HG03135 (cell line): ENCODE measurements around the gene KCNJ9.
"Not testable (repeated sequence)": the region's sequence is repeated elsewhere in the genome, so short reads cannot be mapped to it uniquely, and the experiment has no call there.

ENCODE experiments used
- ATAC-seq: cut with Tn5 transposase; IDR thresholded peaks from one replicate; pipeline ENCODE4 v1.9.1; 2021; ENCODE audit warnings: mild to moderate bottlenecking, moderate library complexity; ENCODE audit not compliant: unreplicated experiment

Gene KCNJ9

DNA sequence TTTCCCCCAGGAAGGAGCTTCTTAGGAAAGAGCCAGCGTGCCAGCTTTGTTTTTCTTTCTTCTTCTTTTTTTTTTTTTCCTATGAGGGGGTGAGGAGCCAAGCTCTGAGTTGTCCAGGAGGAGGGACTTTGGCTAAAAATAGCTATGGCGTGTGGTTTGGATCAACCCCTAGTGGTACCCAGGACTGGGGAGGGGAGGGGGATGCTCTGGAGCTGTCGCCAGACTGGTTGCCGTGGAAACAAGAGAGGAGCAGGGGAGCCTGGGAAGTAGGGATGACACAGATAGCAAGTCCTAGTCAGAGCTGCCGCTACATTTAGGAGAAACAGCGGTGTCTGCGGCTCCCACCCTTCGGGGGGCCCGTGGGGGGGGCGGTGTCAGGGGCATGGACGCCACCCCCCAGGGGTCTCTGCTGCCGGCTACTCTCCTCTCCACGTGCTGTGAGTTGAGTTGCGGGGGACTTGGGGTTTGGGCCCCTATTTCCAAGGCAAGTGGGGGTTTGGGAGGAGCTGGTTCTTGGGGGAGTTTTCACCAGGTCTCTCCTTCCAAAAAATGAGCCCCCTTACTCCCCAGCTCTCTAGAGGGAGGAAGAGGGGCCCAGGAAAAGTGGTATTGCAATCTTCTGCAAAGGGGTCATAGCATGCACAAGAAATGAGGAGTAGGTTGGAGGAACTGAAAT is at the start of gene KCNJ9:
TSS of gene KCNJ9 (plus strand) at position 278 of the 676 bp plus-strand sequence. CDS start 2,493 bp downstream, outside the sequence.
- ATAC-seq, result no peak

DNA sequence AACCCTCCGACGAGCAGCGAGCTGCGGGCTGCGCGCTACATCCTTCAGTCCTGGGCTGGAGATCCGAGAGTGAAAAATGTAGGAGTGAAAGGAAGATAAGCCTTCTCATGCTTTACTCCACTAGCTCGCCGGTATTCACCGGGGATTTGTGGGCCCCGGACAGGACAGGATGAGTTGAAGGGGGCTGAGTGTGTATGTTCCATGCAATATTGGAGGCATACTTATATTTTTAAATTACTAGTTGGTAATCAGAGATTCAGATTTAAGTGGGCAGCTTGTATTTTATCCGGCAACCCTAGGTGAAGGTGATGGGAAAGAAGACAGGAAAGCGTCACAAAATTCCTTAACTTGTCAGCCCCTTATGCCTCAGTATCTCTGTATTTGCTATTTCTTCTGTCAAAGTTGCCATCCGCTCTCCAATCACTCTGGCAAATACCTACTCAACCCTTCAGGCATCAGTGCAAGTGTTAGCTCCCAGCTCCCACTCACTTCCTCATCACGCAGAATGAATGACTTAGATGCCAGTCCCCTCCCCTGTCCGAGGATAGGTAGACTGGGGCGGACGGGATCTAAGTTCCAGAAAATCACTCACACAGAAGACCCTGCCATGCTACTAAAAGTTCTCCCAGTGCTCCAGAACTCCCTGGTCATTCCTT is 49.0 kb upstream of the KCNJ9 start:
- ATAC-seq, result peak; percentile 8

DNA sequence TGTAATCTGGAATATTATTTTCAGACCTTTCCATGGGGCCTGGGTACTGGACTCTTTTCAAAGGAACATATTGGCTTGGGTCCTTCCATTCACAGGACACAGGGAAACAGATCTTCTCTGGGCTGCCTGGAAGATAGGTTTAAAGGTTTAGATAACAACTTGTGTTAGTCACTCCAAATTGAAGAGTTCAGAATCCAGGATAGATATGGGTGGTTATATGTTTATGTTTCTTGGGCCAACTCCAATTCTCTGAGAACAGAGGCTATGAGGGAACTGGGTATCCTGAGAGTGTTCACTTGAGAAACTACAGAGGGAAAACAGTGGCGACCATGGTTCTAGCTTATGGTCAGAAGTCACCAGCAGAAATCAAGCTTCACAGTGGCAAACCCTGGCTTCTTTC is 40.9 kb upstream of the KCNJ9 start:
- ATAC-seq, result no peak

DNA sequence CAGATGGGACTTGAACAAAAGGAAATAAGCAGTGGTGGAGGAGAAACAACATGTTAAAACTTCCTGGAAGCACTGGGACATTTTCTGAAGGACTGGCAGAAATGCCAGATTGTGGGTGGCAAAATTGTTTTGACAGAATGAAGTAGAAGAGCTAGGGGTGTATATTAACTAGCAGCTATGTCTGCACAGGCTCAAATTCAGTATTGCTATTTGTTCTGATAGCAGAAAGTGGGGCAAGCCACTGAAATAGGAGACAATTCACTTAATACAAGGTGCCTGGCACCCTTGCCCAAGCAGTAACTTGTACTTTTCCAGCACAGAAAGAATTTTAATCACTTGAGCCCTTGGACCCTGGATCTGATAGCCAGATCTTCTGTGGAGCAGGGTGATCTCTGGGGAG is 37.8 kb upstream of the KCNJ9 start:
- ATAC-seq, result no peak

DNA sequence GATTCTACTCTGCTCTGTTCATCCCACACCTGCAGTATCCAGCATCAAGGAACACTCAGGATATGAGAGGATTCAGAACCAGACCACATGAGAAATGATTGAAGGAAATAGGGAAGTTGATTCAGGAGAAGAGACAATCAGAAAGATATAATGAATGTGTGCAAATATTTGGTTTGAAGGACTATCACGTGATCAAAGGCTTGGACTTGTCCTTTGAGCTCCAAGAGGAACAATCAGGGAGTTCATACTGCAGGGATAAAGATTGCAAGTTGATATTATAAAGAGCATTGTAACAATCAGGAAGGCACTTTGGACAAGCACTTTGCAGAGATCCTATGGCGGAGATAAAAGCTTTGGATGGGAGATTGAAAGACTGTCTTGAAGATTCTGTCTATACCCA is 35.7 kb upstream of the KCNJ9 start:
- no peak for ATAC-seq

DNA sequence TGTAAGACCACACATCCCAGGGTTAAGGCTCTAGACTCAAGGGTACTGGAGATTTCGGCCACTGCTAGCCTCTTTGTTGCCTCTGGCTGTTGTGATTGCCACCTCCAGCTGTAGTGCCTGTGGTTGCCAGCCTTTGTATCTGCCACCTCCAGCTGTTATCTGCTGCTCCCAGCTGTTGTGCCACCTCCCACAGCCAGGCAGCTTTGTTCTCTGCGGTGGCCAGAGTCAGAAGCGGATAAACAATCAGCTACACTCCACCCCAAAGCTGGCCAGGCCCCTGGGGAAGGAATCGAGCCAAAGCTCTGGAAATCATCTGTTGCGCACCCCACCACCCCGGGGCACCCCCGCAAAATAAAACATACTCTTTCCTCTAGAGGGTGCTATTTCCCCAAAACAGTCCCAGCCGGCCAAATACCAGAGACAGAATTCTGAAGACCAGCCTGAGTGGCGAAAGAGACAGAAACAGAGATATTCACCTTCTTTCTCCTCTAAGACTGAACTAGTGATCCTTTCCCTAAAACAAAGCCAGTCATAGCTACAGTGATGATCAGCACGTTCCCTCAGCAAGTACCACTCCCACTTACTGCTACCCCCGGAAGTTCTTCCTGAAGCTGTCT is 34.7 kb upstream of the KCNJ9 start:
- no peak for ATAC-seq

DNA sequence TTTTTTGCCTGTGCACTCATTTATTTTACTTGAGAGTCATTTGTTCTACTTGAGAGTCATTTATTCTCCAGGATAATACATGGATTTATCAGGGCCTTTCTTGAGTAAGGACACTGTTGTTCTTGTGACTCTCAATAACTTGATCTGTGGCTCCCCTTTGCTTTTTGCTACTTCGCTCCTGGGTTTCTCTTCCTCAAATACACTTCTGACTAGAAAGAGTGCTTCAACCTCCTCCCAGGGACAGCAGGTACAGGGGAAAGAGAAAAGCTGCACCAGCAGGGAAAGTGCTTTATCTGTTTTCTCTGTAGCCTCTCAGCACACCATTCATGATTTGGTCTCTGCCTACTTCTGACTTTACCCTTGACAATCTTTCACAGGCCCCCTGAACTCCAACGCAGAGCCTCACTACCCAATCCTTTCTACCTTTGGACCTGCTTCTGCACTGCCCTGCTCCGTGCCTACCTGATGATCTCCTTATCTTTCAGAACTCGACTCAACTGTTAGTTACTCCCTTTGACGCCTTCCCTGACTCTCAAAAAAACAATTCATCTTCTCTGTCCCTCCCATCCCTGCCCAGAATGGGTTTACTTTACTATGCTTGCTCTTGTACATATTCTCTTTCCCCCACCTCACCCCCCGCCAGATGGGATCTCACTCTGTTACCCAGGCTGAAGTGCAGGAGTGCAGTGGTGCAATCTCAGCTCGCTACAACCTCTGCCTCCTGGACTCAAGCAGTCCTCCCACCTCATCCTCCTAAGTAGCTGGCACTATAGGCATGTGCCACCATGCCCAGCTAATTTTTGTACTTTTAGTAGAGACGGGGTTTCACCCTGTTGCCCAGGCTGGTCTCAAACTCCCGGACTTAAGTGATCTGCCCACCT is 34.0 kb upstream of the KCNJ9 start:
- ATAC-seq, result no peak

DNA sequence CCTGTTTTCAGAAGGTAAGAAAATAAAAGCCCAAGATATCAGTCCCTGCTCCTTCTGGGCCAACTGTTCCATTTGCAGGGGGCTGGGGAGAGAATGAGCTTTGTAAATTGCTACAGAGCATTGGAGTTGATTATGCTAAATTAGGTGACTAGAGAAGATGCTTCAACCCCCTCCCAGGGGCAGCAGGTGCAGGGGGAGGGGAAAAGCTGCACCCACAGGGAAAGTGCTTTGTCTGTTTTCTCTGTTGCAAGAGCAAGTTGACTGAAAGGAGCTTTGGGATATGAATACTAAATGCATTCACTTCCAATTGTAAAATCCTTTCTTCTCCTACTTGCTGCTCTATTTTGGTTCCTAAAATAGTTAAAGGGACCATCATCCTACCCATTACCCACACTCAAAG is 33.0 kb upstream of the KCNJ9 start:
- ATAC-seq, result no peak

DNA sequence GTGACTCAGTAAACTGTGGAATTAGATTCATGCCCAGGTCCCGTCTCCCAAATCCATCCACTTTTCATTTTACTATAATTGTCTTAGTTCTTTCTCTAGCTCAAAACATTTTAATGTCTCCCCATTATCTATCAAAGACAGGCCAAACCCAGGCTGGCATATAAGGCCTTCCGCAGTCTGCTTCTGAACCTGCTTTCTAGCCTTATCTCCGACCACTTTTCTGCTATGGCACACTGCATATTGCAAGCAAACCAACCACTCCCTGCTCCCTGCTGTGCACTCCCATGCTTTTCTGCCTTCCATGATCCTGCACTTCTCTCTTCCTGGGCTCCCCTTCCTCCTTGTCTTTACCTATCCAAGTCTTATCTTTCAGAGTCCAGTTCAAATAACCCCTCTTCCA is 32.2 kb upstream of the KCNJ9 start:
- ATAC-seq, result no peak

DNA sequence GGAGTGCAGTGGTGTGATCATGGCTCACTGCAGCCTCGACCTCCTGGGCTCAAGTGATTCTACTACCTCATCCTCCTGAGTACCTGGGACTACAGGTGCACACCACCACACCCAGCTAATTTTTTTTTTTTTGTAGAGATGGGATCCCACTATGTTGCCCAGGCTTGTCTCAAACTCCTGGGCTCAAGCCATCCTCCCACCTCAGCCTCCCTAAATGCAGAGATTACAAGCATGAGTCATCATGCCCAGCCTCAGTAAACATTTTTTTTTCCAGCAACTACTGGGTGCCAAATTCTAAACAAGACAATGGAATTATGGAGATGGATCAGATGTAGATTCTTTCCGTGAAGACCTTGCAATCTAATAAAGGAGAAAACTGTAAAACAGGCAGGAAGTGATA is 31.2 kb upstream of the KCNJ9 start:
- not testable (repeated sequence) for ATAC-seq

DNA sequence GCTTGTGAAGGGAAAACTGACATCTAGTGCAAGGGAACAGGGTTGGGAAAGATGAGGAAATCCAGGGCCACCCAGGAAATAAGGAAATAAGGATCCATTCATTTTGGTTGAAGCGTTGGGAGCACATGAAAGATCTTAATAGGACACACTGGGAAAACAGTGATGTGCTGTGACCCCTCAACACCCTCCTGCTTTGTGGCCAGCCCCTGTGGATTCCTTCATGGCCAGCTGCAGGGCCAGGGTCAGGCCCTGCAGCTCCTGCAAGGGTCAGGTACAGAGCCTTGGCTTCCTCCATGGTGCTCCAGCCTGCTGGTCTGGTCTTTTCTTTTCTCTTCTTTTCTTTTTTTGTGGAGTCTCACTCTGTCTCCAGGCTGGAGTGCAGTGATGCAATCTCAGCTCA is 30.7 kb upstream of the KCNJ9 start:
- no peak for ATAC-seq

DNA sequence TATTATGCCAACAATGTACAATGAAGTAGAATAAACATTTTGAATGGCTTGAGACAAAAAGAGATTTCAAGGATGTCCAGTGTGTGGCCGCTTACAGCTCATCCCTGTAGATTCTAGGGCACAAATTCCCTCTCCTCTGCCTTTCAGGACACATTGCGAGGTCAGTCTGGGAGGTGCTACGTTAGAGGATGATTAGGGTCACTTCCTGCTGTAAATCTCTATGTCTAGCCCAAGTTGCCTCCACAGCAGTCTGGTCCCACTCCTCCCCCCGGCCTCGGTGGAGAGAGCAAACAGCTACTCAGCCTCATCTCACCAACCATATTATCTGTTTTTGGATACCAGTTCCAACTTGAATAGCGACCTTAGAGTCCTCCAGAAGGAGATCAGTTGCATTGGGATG is 28.4 kb upstream of the KCNJ9 start:
- ATAC-seq, result no peak

DNA sequence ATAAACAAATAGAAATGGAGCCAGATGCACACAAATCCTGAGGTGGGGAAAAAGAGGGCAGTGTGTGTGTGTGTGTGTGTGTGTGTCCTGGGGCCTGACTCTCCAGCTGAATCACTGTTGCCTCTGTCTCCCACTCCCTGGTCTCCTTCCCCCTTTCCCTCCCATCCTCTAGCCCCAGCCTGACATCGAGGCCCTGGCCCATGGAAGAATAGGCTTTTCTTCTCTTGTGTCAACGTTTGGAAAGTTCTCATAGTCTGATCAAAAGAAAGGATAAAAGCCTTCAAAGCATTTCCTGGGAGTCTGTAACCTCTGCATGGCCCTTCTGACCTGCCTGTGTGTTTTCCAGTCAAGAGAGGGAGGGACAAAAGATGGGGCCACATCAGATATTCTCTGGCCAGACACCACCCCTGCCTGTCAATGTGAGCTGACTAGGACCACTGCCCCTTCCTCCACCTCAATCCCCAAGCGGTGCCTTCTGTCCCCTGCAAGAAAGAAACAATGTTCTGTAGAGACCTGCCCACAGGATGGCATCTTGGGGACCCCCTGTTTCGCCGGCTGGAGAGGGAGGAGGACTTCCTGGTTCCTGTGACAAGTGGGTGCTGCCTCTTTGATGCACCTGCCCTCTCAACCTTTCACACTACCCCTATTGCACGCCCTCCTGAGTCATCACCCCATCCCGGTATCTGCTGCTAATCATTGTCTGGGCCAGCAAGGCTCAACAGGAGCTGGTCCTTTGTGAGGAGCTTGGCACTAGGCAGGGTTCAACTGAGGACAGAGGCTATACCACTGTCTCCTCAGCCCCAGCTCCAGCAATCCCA is 27.6 kb upstream of the KCNJ9 start:
- ATAC-seq, result no peak

DNA sequence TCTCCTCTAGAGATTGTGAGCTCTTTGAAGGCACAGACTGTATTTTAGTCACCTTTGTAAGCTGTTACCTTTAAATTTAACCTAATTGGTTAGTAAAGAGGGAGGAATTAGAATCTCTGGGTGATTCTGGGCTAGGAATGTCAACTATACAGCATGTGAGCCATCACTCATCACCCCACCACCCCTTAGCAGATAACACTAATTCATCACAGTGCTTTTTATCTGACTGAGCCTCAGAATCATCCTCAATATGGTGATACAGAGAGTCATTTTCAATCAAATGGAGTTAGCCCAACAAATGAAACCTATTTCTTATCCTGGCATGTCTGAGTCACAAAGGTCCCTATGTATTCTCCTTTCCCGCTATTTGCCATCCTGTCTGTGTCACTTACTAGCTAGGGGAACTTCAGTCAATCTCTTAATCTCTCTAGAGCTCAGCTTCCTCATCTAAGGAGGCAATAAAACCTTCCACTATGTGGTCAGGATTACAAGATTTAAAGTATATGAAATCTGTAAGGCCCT is 24.6 kb upstream of the KCNJ9 start:
- no peak for ATAC-seq

DNA sequence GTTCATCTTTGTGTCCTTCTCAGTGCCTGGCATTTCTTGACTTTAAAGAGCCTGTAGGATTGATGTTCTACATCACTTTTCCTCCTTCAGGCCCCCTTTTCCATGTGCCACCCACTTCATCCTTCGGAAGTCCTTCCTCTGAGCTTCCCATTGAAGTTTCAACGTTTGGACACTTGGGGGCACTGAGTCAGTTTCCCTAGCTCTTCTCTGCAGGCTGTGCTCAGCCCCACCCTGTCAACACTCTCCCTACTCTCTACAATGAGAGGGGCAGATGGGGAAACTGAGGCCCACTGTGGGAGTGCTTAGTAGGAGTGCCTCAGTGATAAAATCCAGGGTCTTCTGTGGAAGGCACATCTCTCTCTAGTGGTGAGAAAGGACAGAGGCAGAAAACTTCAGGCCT is 23.3 kb upstream of the KCNJ9 start:
- ATAC-seq, result no peak

DNA sequence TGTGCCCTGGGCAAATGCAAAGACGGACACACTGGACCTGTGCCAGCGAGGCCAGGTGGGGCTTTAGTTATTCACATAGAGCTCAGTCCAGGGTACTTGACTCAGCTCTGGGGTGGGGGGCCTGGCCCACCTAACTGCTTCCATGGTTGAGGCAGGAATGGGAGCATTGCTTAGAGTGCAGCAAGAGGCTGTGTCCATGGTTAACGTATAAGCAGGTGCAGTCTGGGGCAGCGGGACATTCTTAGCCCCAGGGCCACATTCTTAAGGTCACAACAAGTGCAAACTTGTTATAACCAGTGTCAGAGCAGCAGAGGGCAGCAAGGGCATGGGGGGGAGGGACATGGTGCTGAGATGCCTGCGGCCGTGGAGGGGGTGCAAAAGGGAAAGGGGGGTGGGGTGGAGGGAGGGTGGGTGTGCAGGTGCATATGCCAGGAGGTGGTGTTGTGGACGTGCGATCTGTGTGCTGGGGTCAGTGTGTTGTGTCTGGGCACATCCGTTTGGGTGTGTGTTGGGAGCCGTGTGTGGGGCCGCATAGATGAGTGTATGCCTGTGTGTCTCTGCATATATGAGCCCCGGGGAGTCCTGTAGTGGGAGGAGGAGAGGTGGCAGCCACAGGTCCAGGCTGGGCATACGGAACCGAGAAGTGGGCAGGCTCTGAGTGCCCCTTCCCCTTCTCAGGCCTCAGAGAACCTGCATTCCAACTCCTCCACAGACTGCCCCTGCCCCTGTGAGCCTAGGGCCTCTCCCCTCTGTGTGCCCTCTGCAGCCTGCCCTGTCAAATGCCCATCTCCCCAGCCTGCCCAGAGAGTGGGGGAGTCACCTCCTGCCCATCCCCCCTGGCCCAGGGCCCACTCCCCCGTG is 19.7 kb upstream of the KCNJ9 start:
- ATAC-seq, result no peak

DNA sequence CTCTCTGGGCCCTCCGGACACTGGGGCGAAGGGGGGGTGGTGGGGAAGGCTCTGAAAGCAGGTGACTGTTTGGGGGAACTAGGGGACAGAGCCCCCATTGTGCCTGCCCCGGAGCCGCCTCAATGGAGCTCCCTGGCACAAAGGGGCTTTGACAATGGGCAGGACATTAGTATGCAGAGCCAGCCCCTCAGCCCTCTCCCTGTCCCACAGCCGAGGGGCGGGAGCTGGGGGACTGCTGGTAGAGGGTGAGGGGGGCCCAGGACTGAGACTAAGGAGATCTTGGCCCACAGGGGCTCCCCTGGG is 19.2 kb upstream of the KCNJ9 start:
- no peak for ATAC-seq

DNA sequence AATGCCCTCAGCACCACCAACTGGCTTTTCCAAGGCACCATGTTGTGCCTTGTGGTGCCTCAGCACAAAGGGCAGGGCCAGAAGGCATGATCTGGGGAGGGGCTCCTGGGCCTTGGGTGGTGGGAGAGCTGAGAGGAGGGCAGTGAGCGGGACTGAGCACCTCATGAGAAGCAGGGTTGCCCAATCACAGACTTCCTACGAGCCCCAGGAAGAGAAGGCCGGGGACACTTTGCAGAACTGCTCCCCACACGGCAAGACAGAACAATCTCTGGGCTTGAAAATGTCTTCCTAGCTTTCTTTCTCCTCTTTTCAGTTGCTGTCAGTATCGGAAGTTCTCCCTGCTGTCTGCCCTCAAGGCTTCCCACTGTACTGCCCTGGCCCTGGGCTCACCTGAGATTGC is 18.2 kb upstream of the KCNJ9 start:
- no peak for ATAC-seq

DNA sequence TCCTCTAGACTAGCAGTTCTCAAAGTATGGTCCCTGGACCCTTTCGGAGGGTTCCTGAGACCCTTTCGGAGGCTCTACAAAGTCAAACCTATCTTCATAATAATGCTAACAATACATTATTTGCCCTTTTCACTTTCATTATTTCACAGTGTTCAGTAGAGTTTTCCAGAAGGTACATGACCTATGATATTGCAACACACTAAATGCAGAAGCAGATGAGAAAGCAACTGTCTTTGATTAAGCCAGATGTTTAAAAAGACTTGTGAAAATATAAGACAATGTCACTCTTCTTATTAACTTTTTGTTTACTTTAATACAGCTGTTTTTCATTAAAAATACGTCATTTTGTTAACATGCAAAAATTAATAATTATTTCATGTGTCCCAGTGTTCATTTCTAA is 17.2 kb upstream of the KCNJ9 start:
- no peak for ATAC-seq

DNA sequence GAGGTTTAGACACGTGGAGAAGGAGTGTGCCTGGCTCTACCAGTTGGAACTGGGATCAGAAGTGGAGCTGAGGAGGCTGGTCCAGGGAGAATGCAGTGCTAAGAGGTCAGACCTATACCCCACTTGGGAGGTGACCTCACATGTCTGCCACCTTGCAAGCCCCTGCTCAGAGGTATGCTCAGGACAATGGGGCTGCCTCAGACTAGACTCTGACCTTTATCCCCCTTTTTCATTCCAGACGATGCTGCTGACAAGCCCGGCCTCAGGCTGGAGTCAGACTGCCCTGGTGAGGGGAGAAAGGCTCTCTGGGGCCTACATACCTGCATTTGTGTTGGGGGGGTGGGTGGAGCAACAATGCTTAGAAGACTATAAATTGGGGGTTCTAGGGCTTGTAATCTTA is 16.6 kb upstream of the KCNJ9 start:
- no peak for ATAC-seq
